Ovary (tissue), 3 donors: Measurements from ENCODE around the gene PCGF5.

ENCODE experiments used
- EP300 ChIP-seq: sonication (generic); formaldehyde crosslinking; IDR thresholded peaks from one replicate; pipeline ENCODE4 v1.6.1; 2017; ENCODE audit warnings: antibody characterized with exemption
- POLR2A ChIP-seq: fragments of 450-650 bp; IDR thresholded peaks from one replicate; pipeline ENCODE4 v1.6.1; 2017; ENCODE audit warnings: antibody characterized with exemption, mild to moderate bottlenecking, moderate library complexity
- TF ChIP-seq, protein P1 (sequence below), 3 donors: fragments of 450-650 bp in 2 of 3; fragments of 200-600 bp in 1 of 3; IDR thresholded peaks; one replicate each; pipeline versions ENCODE4 v1.5.1 to v1.8.0; 2016 to 2022; ENCODE audit warnings: antibody characterized with exemption in 3 of 3, mild to moderate bottlenecking in 1 of 3
- donor health status: DM: no; HTN: no; CAD: no.

DNA sequence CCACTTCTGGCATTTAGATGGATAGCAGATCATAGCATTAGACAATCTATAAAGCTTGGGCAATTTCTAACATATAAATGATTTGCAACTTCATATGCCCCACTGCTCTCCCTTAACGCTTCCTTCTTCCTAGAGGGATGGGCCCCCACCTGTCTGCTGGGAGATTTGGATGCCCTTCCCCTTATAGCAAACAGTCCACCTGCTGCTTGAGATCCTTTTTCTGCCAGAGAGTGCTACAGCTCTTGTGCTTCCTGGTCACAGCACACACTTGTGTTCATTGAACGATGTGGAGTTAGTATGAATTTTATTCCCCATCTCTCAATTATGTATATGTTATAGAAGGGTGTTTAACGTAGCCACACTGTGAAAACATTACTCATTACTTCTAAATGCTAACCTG is 10.4 kb upstream of the PCGF5 start:
- TF ChIP-seq, protein P1, sequence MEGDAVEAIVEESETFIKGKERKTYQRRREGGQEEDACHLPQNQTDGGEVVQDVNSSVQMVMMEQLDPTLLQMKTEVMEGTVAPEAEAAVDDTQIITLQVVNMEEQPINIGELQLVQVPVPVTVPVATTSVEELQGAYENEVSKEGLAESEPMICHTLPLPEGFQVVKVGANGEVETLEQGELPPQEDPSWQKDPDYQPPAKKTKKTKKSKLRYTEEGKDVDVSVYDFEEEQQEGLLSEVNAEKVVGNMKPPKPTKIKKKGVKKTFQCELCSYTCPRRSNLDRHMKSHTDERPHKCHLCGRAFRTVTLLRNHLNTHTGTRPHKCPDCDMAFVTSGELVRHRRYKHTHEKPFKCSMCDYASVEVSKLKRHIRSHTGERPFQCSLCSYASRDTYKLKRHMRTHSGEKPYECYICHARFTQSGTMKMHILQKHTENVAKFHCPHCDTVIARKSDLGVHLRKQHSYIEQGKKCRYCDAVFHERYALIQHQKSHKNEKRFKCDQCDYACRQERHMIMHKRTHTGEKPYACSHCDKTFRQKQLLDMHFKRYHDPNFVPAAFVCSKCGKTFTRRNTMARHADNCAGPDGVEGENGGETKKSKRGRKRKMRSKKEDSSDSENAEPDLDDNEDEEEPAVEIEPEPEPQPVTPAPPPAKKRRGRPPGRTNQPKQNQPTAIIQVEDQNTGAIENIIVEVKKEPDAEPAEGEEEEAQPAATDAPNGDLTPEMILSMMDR (IDR thresholded peaks at IDR 0.05), result no peak
- no peak for TF ChIP-seq POLR2A
- TF ChIP-seq EP300, result no peak
